ENCODE results near the gene MKI67. TPM values are rescaled to one million over a fixed set of nuclear protein-coding genes. Genes with fewer than 3 reads are reported as not detected.

The MKI67 gene
- total and polyA plus RNA-seq, 7 experiments from 2014 or later: 0.05 to 219 (median 0.20) TPM

- peaks cover 0 to 24% (median 0%) of the 10 kb centered on the region in 5 donors for H3K36me3 Mint-ChIP-seq
- H3K9me3 Mint-ChIP-seq: no peaks in the 10 kb centered on the region
- peak overlapping the region; percentile 80 to 94 (median 86) for H3K4me3 Mint-ChIP-seq
- Histone ChIP-seq H3K27me3 (ENCODE audit: control insufficient read depth in 2 of 2, insufficient read depth in 2 of 2, low read length in 2 of 2) (peaks cover 10 to 11% of the 10 kb centered on the region in 2 donors), H3K4me1 (ENCODE audit: control insufficient read depth in 2 of 2, insufficient read depth in 2 of 2, low read length in 2 of 2) (peaks cover 9 to 18% of the 10 kb centered on the region in 2 donors), H3K27ac (ENCODE audit: low read depth, low read length) (no peak overlapping the region), H3K4me3 (ENCODE audit: low read length) (peak overlapping the region; percentile 82), H3K36me3 (ENCODE audit: control insufficient read depth in 2 of 3, insufficient read depth in 3 of 3, low read length in 3 of 3) (no peaks in the 10 kb centered on the region), H3K9me3 (ENCODE audit: control insufficient read depth in 2 of 3, low read length in 3 of 3) (no peaks in the 10 kb centered on the region)
- peaks cover 2 to 45% (median 33%) of the 10 kb centered on the region in 5 donors for H3K27me3 Mint-ChIP-seq
- DNase-seq: peak in 1 of 9 donors; percentile 7
- H3K27ac Mint-ChIP-seq: peak overlapping the region in 2 of 9 donors; percentile 56 to 97
- ChIA-PET CTCF (no interaction called here), POLR2A (interaction anchor here (0.8 kb wide), 1 partner anchor 130 kb away, joined by 3 read pairs; no protein-coding TSS in a partner anchor)
- intact Hi-C loops (cut with micrococcal nuclease): loop anchor here (5.0 to 10.0 kb wide), 3 partner anchors 38 to 1340 kb away; partner anchors contain the start of gene MGMT (in 1 of the 2)
- no peak for ATAC-seq
- H3K4me1 Mint-ChIP-seq: peaks cover 6 to 55% (median 19%) of the 10 kb centered on the region in 7 donors
Measured at GRCh38 chr10:128124813-128125403, 1.3 kb downstream of the MKI67 start.

- Histone ChIP-seq H3K4me1 (ENCODE audit: control insufficient read depth in 2 of 2, insufficient read depth in 2 of 2, low read length in 2 of 2) (peaks cover 9 to 18% of the 10 kb centered on the region in 2 donors), H3K4me3 (ENCODE audit: low read length) (no peak overlapping the region), H3K36me3 (ENCODE audit: control insufficient read depth in 2 of 3, insufficient read depth in 3 of 3, low read length in 3 of 3) (no peaks in the 10 kb centered on the region), H3K27me3 (ENCODE audit: control insufficient read depth in 2 of 2, insufficient read depth in 2 of 2, low read length in 2 of 2) (peaks cover 10 to 11% of the 10 kb centered on the region in 2 donors), H3K27ac (ENCODE audit: low read depth, low read length) (no peak overlapping the region), H3K9me3 (ENCODE audit: control insufficient read depth in 2 of 3, low read length in 3 of 3) (no peaks in the 10 kb centered on the region)
- DNase-seq (no peak), ATAC-seq (no peak)
- peaks cover 0 to 27% (median 0%) of the 10 kb centered on the region in 5 donors for H3K36me3 Mint-ChIP-seq
- no peaks in the 10 kb centered on the region for H3K9me3 Mint-ChIP-seq
- peaks cover 2 to 45% (median 33%) of the 10 kb centered on the region in 5 donors for H3K27me3 Mint-ChIP-seq
- peak overlapping the region in 1 of 10 donors; percentile 94 for H3K4me3 Mint-ChIP-seq
- intact Hi-C loops (cut with micrococcal nuclease): loop anchor here in 1 of 2 donors (10.0 kb wide), 1 partner anchor 1341 kb away; the partner anchor contains the start of gene MGMT
- CTCF ChIA-PET: no interaction called here
- H3K4me1 Mint-ChIP-seq: peaks cover 6 to 65% (median 19%) of the 10 kb centered on the region in 7 donors
- POLR2A ChIA-PET: no interaction called here
- H3K27ac Mint-ChIP-seq: peak overlapping the region in 1 of 9 donors; percentile 82
Measured at GRCh38 chr10:128123846-128124245, 2.4 kb downstream of the MKI67 start.

GRCh38 chr10:128122931-128123330 is 3.3 kb downstream of the MKI67 start:
- ATAC-seq: no peak
- POLR2A ChIA-PET: interaction anchor here (0.9 kb wide), 1 partner anchor 60 kb away, joined by 3 read pairs; no protein-coding TSS in a partner anchor
- Mint-ChIP-seq H3K4me1 (peaks cover 6 to 67% (median 19%) of the 10 kb centered on the region in 7 donors), H3K36me3 (peaks cover 0 to 31% (median 0%) of the 10 kb centered on the region in 5 donors), H3K27me3 (peaks cover under 1 to 48% (median 33%) of the 10 kb centered on the region in 5 donors), H3K4me3 (peak overlapping the region in 1 of 10 donors; percentile 73), H3K9me3 (no peaks in the 10 kb centered on the region), H3K27ac (peak overlapping the region in 1 of 9 donors; percentile 82)
- Histone ChIP-seq H3K36me3 (ENCODE audit: control insufficient read depth in 2 of 3, insufficient read depth in 3 of 3, low read length in 3 of 3) (no peaks in the 10 kb centered on the region), H3K4me3 (ENCODE audit: low read length) (no peak overlapping the region), H3K9me3 (ENCODE audit: control insufficient read depth in 2 of 3, low read length in 3 of 3) (no peaks in the 10 kb centered on the region), H3K27me3 (ENCODE audit: control insufficient read depth in 2 of 2, insufficient read depth in 2 of 2, low read length in 2 of 2) (peaks cover 10 to 11% of the 10 kb centered on the region in 2 donors), H3K4me1 (ENCODE audit: control insufficient read depth in 2 of 2, insufficient read depth in 2 of 2, low read length in 2 of 2) (peaks cover 9 to 18% of the 10 kb centered on the region in 2 donors), H3K27ac (ENCODE audit: low read depth, low read length) (no peak overlapping the region)
- DNase-seq: no peak
- intact Hi-C loops (cut with micrococcal nuclease): loop anchor here in 1 of 2 donors (10.0 kb wide), 1 partner anchor 1342 kb away; the partner anchor contains the start of gene MGMT
- CTCF ChIA-PET: interaction anchor here (0.9 kb wide), 1 partner anchor 40 kb away, joined by 3 read pairs; no protein-coding TSS in a partner anchor

DNA sequence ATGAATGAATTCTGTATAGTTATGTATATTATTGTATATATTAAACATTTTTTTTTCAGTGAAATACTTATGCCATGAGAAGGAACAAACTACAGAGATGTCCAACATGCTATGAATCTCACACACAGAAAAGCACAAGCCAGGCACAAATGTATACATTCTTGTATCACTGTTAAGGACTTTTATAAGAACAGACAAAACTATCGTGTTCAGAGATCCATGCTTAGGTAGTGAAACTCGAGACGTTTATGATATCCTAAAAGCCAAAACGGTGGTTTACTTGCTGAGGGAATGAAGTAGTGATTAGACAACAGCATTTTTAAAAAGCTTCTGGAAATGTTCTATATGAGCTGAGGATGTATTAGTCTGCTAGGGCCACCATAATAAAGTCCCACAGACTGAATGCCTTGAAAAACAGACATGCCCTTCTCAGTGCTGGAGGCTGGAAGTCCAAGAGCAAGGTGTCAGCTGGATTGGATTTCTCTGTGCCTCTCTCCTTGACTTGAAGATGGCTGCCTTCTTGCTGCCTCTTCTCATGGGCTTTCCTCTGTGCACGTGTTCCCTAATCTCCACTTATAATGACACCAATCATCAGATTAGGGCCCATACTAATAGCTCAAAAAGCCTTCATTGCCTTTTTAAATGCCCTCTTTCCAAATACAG is 4.3 kb downstream of the MKI67 start:
- H3K4me1 Mint-ChIP-seq: peaks cover 6 to 62% (median 14%) of the 10 kb centered on the region in 7 donors

DNA sequence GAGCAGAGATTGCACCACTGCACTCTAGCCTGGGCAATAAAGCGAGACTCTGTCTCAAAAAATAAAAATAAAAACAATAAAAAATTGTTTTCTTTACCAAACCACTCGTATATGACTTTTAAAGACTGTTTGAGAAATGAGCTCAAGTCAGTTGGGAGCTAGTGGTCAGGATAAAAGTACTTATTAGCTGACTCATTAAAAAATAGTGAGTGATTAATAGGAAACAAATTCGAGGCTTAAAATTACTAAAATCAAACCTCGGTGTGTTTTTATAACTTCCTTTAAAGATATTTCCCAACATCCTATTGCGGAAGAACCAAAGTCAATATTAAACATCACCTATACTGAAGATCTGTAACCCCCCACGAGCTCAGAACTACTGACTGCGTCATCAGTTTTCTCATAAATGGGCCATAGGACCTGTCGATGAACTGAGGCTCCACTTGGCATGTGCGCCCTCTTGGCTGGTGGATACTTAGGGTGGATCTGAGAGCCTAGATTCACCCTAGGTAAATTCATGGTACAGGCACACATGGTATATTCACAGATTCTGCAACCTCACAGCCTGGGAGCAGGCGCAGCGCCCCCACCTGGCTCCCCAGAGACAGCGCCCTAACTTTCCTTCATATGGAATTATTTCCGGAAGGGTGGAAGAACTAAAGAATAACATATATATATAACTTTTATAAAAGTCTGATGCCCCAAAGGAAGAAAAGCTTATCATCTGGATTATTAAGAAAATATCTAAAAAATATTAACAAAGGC is 9.2 kb downstream of the MKI67 start:
- ATAC-seq: no peak

More for the DNA sequence above, 4.3 kb downstream of the MKI67 start:
- Mint-ChIP-seq H3K9me3 (no peaks in the 10 kb centered on the region), H3K27ac (peak overlapping the region in 1 of 9 donors; percentile 82), H3K27me3 (peaks cover 0 to 48% (median 33%) of the 10 kb centered on the region in 5 donors), H3K36me3 (peaks cover 0 to 36% (median 0%) of the 10 kb centered on the region in 5 donors), H3K4me3 (peak overlapping the region in 1 of 10 donors; percentile 44)
- ChIA-PET CTCF (no interaction called here), POLR2A (no interaction called here)
- no peak overlapping the region for H3K4me3 ChIP-seq (ENCODE audit: low read length)
- DNase-seq (no peak), ATAC-seq (no peak)
- intact Hi-C loops (cut with micrococcal nuclease): loop anchor here in 1 of 2 donors (10.0 kb wide), 1 partner anchor 1343 kb away; the partner anchor contains the start of gene MGMT
- H3K4me1 ChIP-seq (ENCODE audit: control insufficient read depth in 2 of 2, insufficient read depth in 2 of 2, low read length in 2 of 2): peaks cover 9 to 13% of the 10 kb centered on the region in 2 donors
- H3K27me3 ChIP-seq (ENCODE audit: control insufficient read depth in 2 of 2, insufficient read depth in 2 of 2, low read length in 2 of 2): peaks cover 10 to 11% of the 10 kb centered on the region in 2 donors
- H3K27ac ChIP-seq (ENCODE audit: low read depth, low read length): no peak overlapping the region
- H3K36me3 ChIP-seq (ENCODE audit: control insufficient read depth in 2 of 3, insufficient read depth in 3 of 3, low read length in 3 of 3): no peaks in the 10 kb centered on the region
- H3K9me3 ChIP-seq (ENCODE audit: control insufficient read depth in 2 of 3, low read length in 3 of 3): no peaks in the 10 kb centered on the region

DNA sequence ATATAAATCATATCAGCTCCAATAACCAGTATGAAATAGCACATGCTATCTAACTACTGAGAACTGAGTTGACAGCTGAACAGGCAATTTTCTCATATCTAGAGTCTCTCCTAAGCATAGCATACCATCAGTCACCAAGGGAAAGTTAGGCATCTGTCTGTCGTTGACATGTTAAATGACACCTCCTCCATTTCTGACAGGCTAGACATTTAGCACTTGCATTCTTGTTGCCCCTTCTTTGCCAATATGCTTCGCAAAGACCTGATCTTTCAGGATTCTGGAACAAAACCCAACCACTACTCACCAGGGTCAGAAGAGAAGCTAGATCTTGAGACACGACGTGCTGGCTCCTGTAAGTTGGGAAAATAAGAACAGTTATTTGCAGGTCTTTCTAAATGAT is 10.0 kb downstream of the MKI67 start:
- intact Hi-C loops (cut with micrococcal nuclease): no loop called here
- DNase-seq: no peak
- CTCF ChIA-PET: interaction anchor here (1.2 to 2.2 kb wide), 2 partner anchors 9 to 24 kb away, joined by 3 to 4 read pairs; no protein-coding TSS in a partner anchor
- peaks cover 0 to 47% (median 0%) of the 10 kb centered on the region in 7 donors for H3K4me1 Mint-ChIP-seq
- H3K27ac Mint-ChIP-seq: peak overlapping the region in 1 of 9 donors; percentile 60
- H3K4me3 Mint-ChIP-seq: no peak overlapping the region
- no peaks in the 10 kb centered on the region for H3K9me3 ChIP-seq (ENCODE audit: control insufficient read depth in 2 of 3, low read length in 3 of 3)
- POLR2A ChIA-PET: no interaction called here
- H3K4me3 ChIP-seq (ENCODE audit: low read length): no peak overlapping the region
- no peaks in the 10 kb centered on the region for H3K9me3 Mint-ChIP-seq
- no peak overlapping the region for H3K27ac ChIP-seq (ENCODE audit: low read depth, low read length)
- ATAC-seq: no peak
- H3K36me3 ChIP-seq (ENCODE audit: control insufficient read depth in 2 of 3, insufficient read depth in 3 of 3, low read length in 3 of 3): no peaks in the 10 kb centered on the region
- peaks cover 0 to 11% (median 0%) of the 10 kb centered on the region in 5 donors for H3K27me3 Mint-ChIP-seq
- H3K4me1 ChIP-seq (ENCODE audit: control insufficient read depth in 2 of 2, insufficient read depth in 2 of 2, low read length in 2 of 2): no peaks in the 10 kb centered on the region
- peaks cover 0 to 47% (median 0%) of the 10 kb centered on the region in 5 donors for H3K36me3 Mint-ChIP-seq
- H3K27me3 ChIP-seq (ENCODE audit: control insufficient read depth in 2 of 2, insufficient read depth in 2 of 2, low read length in 2 of 2): no peaks in the 10 kb centered on the region

More for the DNA sequence above, 9.2 kb downstream of the MKI67 start:
- peaks cover 0 to 42% (median 0%) of the 10 kb centered on the region in 5 donors for H3K36me3 Mint-ChIP-seq
- intact Hi-C loops (cut with micrococcal nuclease): no loop called here
- ChIA-PET POLR2A (no interaction called here), CTCF (interaction anchor here (1.2 to 2.2 kb wide), 2 partner anchors 9 to 23 kb away, joined by 3 to 4 read pairs; no protein-coding TSS in a partner anchor)
- no peaks in the 10 kb centered on the region for H3K9me3 ChIP-seq (ENCODE audit: control insufficient read depth in 2 of 3, low read length in 3 of 3)
- no peak overlapping the region for H3K27ac ChIP-seq (ENCODE audit: low read depth, low read length)
- H3K27me3 ChIP-seq (ENCODE audit: control insufficient read depth in 2 of 2, insufficient read depth in 2 of 2, low read length in 2 of 2): no peaks in the 10 kb centered on the region
- H3K4me1 Mint-ChIP-seq: peaks cover 0 to 52% (median 0%) of the 10 kb centered on the region in 7 donors
- H3K4me3 ChIP-seq (ENCODE audit: low read length): no peak overlapping the region
- peaks cover 0 to 15% (median 4%) of the 10 kb centered on the region in 5 donors for H3K27me3 Mint-ChIP-seq
- no peaks in the 10 kb centered on the region for H3K36me3 ChIP-seq (ENCODE audit: control insufficient read depth in 2 of 3, insufficient read depth in 3 of 3, low read length in 3 of 3)
- no peak for DNase-seq
- H3K4me1 ChIP-seq (ENCODE audit: control insufficient read depth in 2 of 2, insufficient read depth in 2 of 2, low read length in 2 of 2): no peaks in the 10 kb centered on the region
- H3K4me3 Mint-ChIP-seq: no peak overlapping the region
- no peaks in the 10 kb centered on the region for H3K9me3 Mint-ChIP-seq
- H3K27ac Mint-ChIP-seq: no peak overlapping the region
